ENCODE measurements around the gene SLN.
"Not testable (repeated sequence)": the region's sequence is repeated elsewhere in the genome, so short reads cannot be mapped to it uniquely, and the experiment has no call there.

The SLN gene

GRCh38 chr11:107711861-107712755 is at the start of gene SLN:
Gene SLN (minus strand): TSS chr11:107712056.
- TF ChIP-seq POLR2A (IDR thresholded peaks at IDR 0.05; ENCODE audit: low read depth, low read length), result no peak
- DNase-seq (ENCODE audit: insufficient read length, low spot score), result no peak
- FAIRE-seq, result no peak

GRCh38 chr11:107758719-107759355 is 47.0 kb upstream of the SLN start:
- not testable (repeated sequence) for FAIRE-seq; DNase-seq (ENCODE audit: insufficient read length, low spot score)

- no peak for TF ChIP-seq POLR2A (IDR thresholded peaks at IDR 0.05; ENCODE audit: low read depth, low read length)
- FAIRE-seq, result no peak
- DNase-seq (ENCODE audit: insufficient read length, low spot score), result no peak
Observed at GRCh38 chr11:107757661-107758060, 45.8 kb upstream of the SLN start.

- DNase-seq (ENCODE audit: insufficient read length, low spot score), result no peak
- FAIRE-seq, result no peak
- TF ChIP-seq POLR2A (IDR thresholded peaks at IDR 0.05; ENCODE audit: low read depth, low read length), result no peak
Observed at GRCh38 chr11:107756553-107756952, 44.7 kb upstream of the SLN start.

- DNase-seq (ENCODE audit: insufficient read length, low spot score) (no peak), FAIRE-seq (no peak)
- TF ChIP-seq POLR2A (IDR thresholded peaks at IDR 0.05; ENCODE audit: low read depth, low read length), result no peak
Observed at GRCh38 chr11:107752949-107753822, 41.3 kb upstream of the SLN start.

GRCh38 chr11:107752508-107752907 is 40.7 kb upstream of the SLN start:
- TF ChIP-seq POLR2A (IDR thresholded peaks at IDR 0.05; ENCODE audit: low read depth, low read length), result no peak
- FAIRE-seq (no peak), DNase-seq (ENCODE audit: insufficient read length, low spot score) (no peak)

- DNase-seq (ENCODE audit: insufficient read length, low spot score) (no peak), FAIRE-seq (no peak)
- no peak for TF ChIP-seq POLR2A (IDR thresholded peaks at IDR 0.05; ENCODE audit: low read depth, low read length)
Observed at GRCh38 chr11:107751082-107751481, 39.2 kb upstream of the SLN start.

- TF ChIP-seq POLR2A (IDR thresholded peaks at IDR 0.05; ENCODE audit: low read depth, low read length), result no peak
- DNase-seq (ENCODE audit: insufficient read length, low spot score) (no peak), FAIRE-seq (no peak)
Observed at GRCh38 chr11:107750313-107750712, 38.5 kb upstream of the SLN start.

- FAIRE-seq (no peak), DNase-seq (ENCODE audit: insufficient read length, low spot score) (no peak)
- TF ChIP-seq POLR2A (IDR thresholded peaks at IDR 0.05; ENCODE audit: low read depth, low read length), result no peak
Observed at GRCh38 chr11:107747622-107748021, 35.8 kb upstream of the SLN start.

- FAIRE-seq (no peak), DNase-seq (ENCODE audit: insufficient read length, low spot score) (no peak)
- no peak for TF ChIP-seq POLR2A (IDR thresholded peaks at IDR 0.05; ENCODE audit: low read depth, low read length)
Observed at GRCh38 chr11:107744736-107745135, 32.9 kb upstream of the SLN start.

GRCh38 chr11:107743191-107743590 is 31.3 kb upstream of the SLN start:
- no peak for TF ChIP-seq POLR2A (IDR thresholded peaks at IDR 0.05; ENCODE audit: low read depth, low read length)
- FAIRE-seq, result no peak
- DNase-seq (ENCODE audit: insufficient read length, low spot score), result no peak

- DNase-seq (ENCODE audit: insufficient read length, low spot score) (no peak), FAIRE-seq (no peak)
- TF ChIP-seq POLR2A (IDR thresholded peaks at IDR 0.05; ENCODE audit: low read depth, low read length), result no peak
Observed at GRCh38 chr11:107741044-107741823, 29.4 kb upstream of the SLN start.

GRCh38 chr11:107740271-107740670 is 28.4 kb upstream of the SLN start:
- FAIRE-seq (no peak), DNase-seq (ENCODE audit: insufficient read length, low spot score) (no peak)
- no peak for TF ChIP-seq POLR2A (IDR thresholded peaks at IDR 0.05; ENCODE audit: low read depth, low read length)
